Effector memory CD4-positive, alpha-beta T cell (primary cell): ENCODE results near the gene EPHA10.

Experiments used
- DNase-seq, 3 donors: peaks; one replicate each; pipeline ENCODE4 v3.0.0-alpha.2; 2020
- H3K27ac ChIP-seq: 2 replicates; pipeline ENCODE4 v1.7.0; 2013; ENCODE audit warnings: mild to moderate bottlenecking, low read length, moderate library complexity; ENCODE audit not compliant: insufficient read depth, poor library complexity, severe bottlenecking
- H3K27me3 ChIP-seq: replicated peaks from 2 replicates; pipeline ENCODE4 v1.7.0; 2013; ENCODE audit warnings: mild to moderate bottlenecking, low read length; ENCODE audit not compliant: insufficient read depth, control insufficient read depth, poor library complexity, severe bottlenecking
- H3K36me3 ChIP-seq: 2 replicates; pipeline ENCODE4 v1.7.0; 2013; ENCODE audit warnings: mild to moderate bottlenecking, low read length, moderate library complexity; ENCODE audit not compliant: control insufficient read depth, insufficient read depth
- H3K4me1 ChIP-seq: 2 replicates; pipeline ENCODE4 v1.7.0; 2013; ENCODE audit warnings: low read length, mild to moderate bottlenecking; ENCODE audit not compliant: control insufficient read depth, insufficient read depth, poor library complexity, severe bottlenecking
- H3K4me3 ChIP-seq: 2 replicates; pipeline ENCODE4 v1.7.0; 2013; ENCODE audit warnings: low read length, low read depth, mild to moderate bottlenecking; ENCODE audit not compliant: insufficient read depth, poor library complexity, severe bottlenecking
- H3K9me3 ChIP-seq: 2 replicates; pipeline ENCODE4 v1.7.0; 2013; ENCODE audit warnings: mild to moderate bottlenecking, low read length, moderate library complexity; ENCODE audit not compliant: control insufficient read depth

EPHA10 gene

GRCh38 chr1:37723390-37724078 is 41.4 kb downstream of the EPHA10 start:
- Histone ChIP-seq H3K4me1 (no peaks in the 10 kb centered on the region), H3K4me3 (no peak overlapping the region), H3K27me3 (no peaks in the 10 kb centered on the region), H3K9me3 (no peaks in the 10 kb centered on the region), H3K27ac (no peak overlapping the region), H3K36me3 (no peaks in the 10 kb centered on the region)
- no peak for DNase-seq

- H3K4me3 ChIP-seq, result no peak overlapping the region
- no peaks in the 10 kb centered on the region for H3K27me3 ChIP-seq
- H3K4me1 ChIP-seq, result no peaks in the 10 kb centered on the region
- DNase-seq, result no peak
- H3K9me3 ChIP-seq, result no peaks in the 10 kb centered on the region
- H3K27ac ChIP-seq, result no peak overlapping the region
- no peaks in the 10 kb centered on the region for H3K36me3 ChIP-seq
Measured at GRCh38 chr1:37723072-37723389, 41.9 kb downstream of the EPHA10 start.

GRCh38 chr1:37722181-37723071 is 42.5 kb downstream of the EPHA10 start:
- no peak overlapping the region for H3K27ac ChIP-seq
- no peak overlapping the region for H3K4me3 ChIP-seq
- no peaks in the 10 kb centered on the region for H3K4me1 ChIP-seq
- no peaks in the 10 kb centered on the region for H3K27me3 ChIP-seq
- H3K9me3 ChIP-seq, result no peaks in the 10 kb centered on the region
- no peak for DNase-seq
- H3K36me3 ChIP-seq, result no peaks in the 10 kb centered on the region

- Histone ChIP-seq H3K36me3 (no peaks in the 10 kb centered on the region), H3K27me3 (no peaks in the 10 kb centered on the region), H3K4me1 (no peaks in the 10 kb centered on the region), H3K27ac (no peak overlapping the region), H3K4me3 (no peak overlapping the region), H3K9me3 (no peaks in the 10 kb centered on the region)
- no peak for DNase-seq
Measured at GRCh38 chr1:37721565-37721964, 43.4 kb downstream of the EPHA10 start.

GRCh38 chr1:37720231-37721130 is 44.4 kb downstream of the EPHA10 start:
- no peak for DNase-seq
- Histone ChIP-seq H3K4me1 (no peaks in the 10 kb centered on the region), H3K4me3 (no peak overlapping the region), H3K9me3 (no peaks in the 10 kb centered on the region), H3K36me3 (no peaks in the 10 kb centered on the region), H3K27ac (no peak overlapping the region), H3K27me3 (no peaks in the 10 kb centered on the region)

DNA sequence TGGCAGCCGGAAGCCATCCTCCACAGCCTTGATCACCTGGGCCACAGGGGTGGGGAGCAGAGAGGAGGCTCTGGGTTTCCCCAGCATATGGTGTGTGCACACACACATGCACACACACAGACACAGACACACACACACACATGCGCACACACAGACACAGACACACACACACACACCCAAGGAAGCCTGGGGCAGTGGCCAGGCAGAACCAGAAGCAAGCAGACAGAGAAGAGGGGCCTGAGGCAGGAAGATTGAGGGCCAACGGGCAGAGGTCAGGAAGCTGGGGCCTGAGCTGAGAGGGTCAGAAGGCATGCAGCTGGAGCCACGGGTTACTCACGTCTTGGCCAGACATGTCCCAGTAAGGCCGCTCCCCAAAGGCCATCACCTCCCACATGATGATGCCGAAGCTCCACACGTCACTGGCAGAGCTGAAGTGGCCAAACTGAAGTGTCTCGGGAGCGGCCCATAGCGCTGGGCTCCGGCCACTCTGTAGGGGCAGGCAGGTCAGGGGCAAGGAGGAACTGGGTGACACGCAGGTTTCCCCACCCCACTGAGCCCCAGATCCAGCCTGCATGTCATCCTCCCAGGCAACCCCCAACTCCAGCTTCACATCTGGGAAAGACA is 45.2 kb downstream of the EPHA10 start:
- H3K27ac ChIP-seq, result no peak overlapping the region
- no peak for DNase-seq
- H3K4me3 ChIP-seq, result no peak overlapping the region
- no peaks in the 10 kb centered on the region for H3K27me3 ChIP-seq
- no peaks in the 10 kb centered on the region for H3K4me1 ChIP-seq
- H3K36me3 ChIP-seq, result no peaks in the 10 kb centered on the region
- H3K9me3 ChIP-seq, result no peaks in the 10 kb centered on the region

DNA sequence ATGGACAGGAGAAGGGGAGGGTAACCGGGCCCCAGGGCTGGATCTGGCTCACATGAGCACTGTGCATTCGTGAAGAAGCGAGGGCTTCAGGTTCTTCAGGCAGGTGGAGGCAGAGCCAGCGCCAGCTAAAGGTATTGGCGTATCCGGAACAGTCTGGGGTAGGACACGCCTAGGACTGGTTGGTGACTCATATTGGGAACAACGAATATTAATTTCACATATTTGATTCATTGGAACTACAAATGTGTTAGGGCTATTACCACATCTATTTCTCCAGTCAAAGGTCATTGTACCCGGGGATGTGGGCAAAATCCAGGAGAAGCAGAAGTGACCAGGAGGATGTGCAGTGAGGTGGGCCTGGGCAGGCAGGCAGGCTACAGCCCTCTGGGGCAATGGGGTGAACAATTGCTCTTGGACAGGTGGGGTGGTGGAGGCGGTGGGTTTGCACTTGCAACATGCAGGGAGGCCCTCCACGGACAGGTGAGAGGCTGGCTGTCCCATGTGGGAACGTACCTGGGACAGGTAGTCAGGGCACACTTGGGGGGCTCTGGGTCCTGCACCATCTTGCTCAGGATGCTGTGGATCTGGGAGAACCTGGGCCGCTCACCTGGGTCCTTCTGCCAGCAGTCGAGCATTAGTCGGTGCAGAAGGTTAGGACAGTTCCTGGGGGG is 45.9 kb downstream of the EPHA10 start:
- H3K4me1 ChIP-seq, result no peaks in the 10 kb centered on the region
- DNase-seq, result no peak

GRCh38 chr1:37718181-37718900 is 46.6 kb downstream of the EPHA10 start:
- no peaks in the 10 kb centered on the region for H3K4me1 ChIP-seq
- no peaks in the 10 kb centered on the region for H3K27me3 ChIP-seq
- H3K4me3 ChIP-seq, result no peak overlapping the region
- H3K9me3 ChIP-seq, result no peaks in the 10 kb centered on the region
- no peak overlapping the region for H3K27ac ChIP-seq
- H3K36me3 ChIP-seq, result no peaks in the 10 kb centered on the region
- no peak for DNase-seq

More for the DNA sequence above, 45.9 kb downstream of the EPHA10 start:
- Histone ChIP-seq H3K27ac (no peak overlapping the region), H3K27me3 (no peaks in the 10 kb centered on the region), H3K4me3 (no peak overlapping the region), H3K36me3 (no peaks in the 10 kb centered on the region), H3K9me3 (no peaks in the 10 kb centered on the region)

- Histone ChIP-seq H3K9me3 (no peaks in the 10 kb centered on the region), H3K36me3 (no peaks in the 10 kb centered on the region), H3K27me3 (no peaks in the 10 kb centered on the region), H3K27ac (no peak overlapping the region), H3K4me3 (no peak overlapping the region), H3K4me1 (no peaks in the 10 kb centered on the region)
- no peak for DNase-seq
Measured at GRCh38 chr1:37717631-37718030, 47.3 kb downstream of the EPHA10 start.
